ENCODE data around the gene LEPR.

GRCh38 chr1:65393347-65393746, 27.1 kb upstream of the LEPR start:
- TF ChIP-seq ZBTB33 (IDR thresholded peaks at IDR 0.05) (no peak), HNF4A (conservative IDR thresholded peaks at IDR 0.05) (no peak)

All from liver (tissue), 2 donors.